Mucosa of descending colon (tissue), 3 donors: ENCODE measurements around the gene CASK. TPM values are rescaled to one million over a fixed set of nuclear protein-coding genes. Genes with fewer than 3 reads are reported as not detected.
A peak's percentile ranks its signal among the peaks of the same experiment; 100 is the strongest.

ENCODE experiments used
- ATAC-seq: fragments of 200-7000 bp; cut with Tn5 transposase; one replicate; pipeline ENCODE4 v1.9.1; 2020; ENCODE audit warnings: mild to moderate bottlenecking, moderate library complexity
- DNase-seq, 3 donors: peaks; one replicate each; pipeline ENCODE4 v3.0.0-alpha.2; 2020
- H3K36me3 ChIP-seq: fragments of 200-600 bp; one replicate; pipeline ENCODE4 v1.8.0; 2021; ENCODE audit warnings: low read depth, mild to moderate bottlenecking
- H3K4me1 ChIP-seq: fragments of 200-600 bp; one replicate; pipeline ENCODE4 v1.8.0; 2021; ENCODE audit warnings: low read depth, mild to moderate bottlenecking
- H3K4me3 ChIP-seq: fragments of 200-600 bp; one replicate; pipeline ENCODE4 v1.8.0; 2021; ENCODE audit warnings: mild to moderate bottlenecking
- H3K9me3 ChIP-seq: fragments of 200-600 bp; one replicate; pipeline ENCODE4 v1.8.0; 2021; ENCODE audit warnings: mild to moderate bottlenecking
- CTCF ChIP-seq: fragments of 200-600 bp; IDR thresholded peaks from one replicate; pipeline ENCODE4 v1.8.0; 2022; ENCODE audit warnings: antibody characterized with exemption, mild to moderate bottlenecking
- intact Hi-C, 2 donors: fragments of 100-400 bp; cut with DNase I in 1 of 2; cut with micrococcal nuclease in 1 of 2; formaldehyde crosslinking; loops; one replicate each; pipeline versions ENCODE4 v1.11.0 to v1.11.1; 2022; cut with DNase I, micrococcal nuclease
- total RNA-seq, 3 donors: library from RNA; stranded (reverse); fragmentation: NEBNext Ultra II Directional in 2 of 3; extraction: Animal tissue kit (Norgen Biotek cat#: 25700) in 2 of 3; gene quantifications; one replicate each; pipeline versions ENCODE4 v1.2.1 to v1.2.4, GENCODE V29; 2021 to 2023
- donor health status: DM: no; HTN: no; CAD: no; lungs with moderate emphysema.
- donor health status: DM: no; HTN: no; CAD: no.
- donor health status: DM: no; HTN: yes; CAD: no.

Gene CASK
- total RNA-seq, 3 donors from 2014 or later, result 50.6 to 108 (median 83.3) TPM

GRCh38 chrX:41711021-41711667 lies 212.2 kb downstream of the CASK start:
- no peak for TF ChIP-seq CTCF
- no peak for ATAC-seq
- H3K9me3 ChIP-seq, result no peaks in the 10 kb centered on the region
- no peaks in the 10 kb centered on the region for H3K36me3 ChIP-seq
- H3K4me1 ChIP-seq, result no peaks in the 10 kb centered on the region
- DNase-seq, result no peak
- no peak overlapping the region for H3K4me3 ChIP-seq
- intact Hi-C loops, result no loop called here

- intact Hi-C loops, result no loop called here
- no peak overlapping the region for H3K4me3 ChIP-seq
- no peaks in the 10 kb centered on the region for H3K4me1 ChIP-seq
- H3K36me3 ChIP-seq, result no peaks in the 10 kb centered on the region
- no peak for ATAC-seq
- DNase-seq, result no peak
- H3K9me3 ChIP-seq, result no peaks in the 10 kb centered on the region
- no peak for TF ChIP-seq CTCF
Observed at GRCh38 chrX:41708486-41708885, 214.9 kb downstream of the CASK start.

- intact Hi-C loops, result no loop called here
- no peak for TF ChIP-seq CTCF
- no peaks in the 10 kb centered on the region for H3K36me3 ChIP-seq
- no peak for DNase-seq
- no peak overlapping the region for H3K4me3 ChIP-seq
- ATAC-seq, result no peak
- no peaks in the 10 kb centered on the region for H3K9me3 ChIP-seq
- no peaks in the 10 kb centered on the region for H3K4me1 ChIP-seq
Observed at GRCh38 chrX:41707218-41707617, 216.1 kb downstream of the CASK start.

GRCh38 chrX:41705680-41706374 lies 217.5 kb downstream of the CASK start:
- TF ChIP-seq CTCF, result no peak
- DNase-seq (no peak), ATAC-seq (peak; percentile 54)
- intact Hi-C loops, result no loop called here
- no peaks in the 10 kb centered on the region for H3K9me3 ChIP-seq
- no peaks in the 10 kb centered on the region for H3K36me3 ChIP-seq
- H3K4me3 ChIP-seq, result no peak overlapping the region
- H3K4me1 ChIP-seq, result no peaks in the 10 kb centered on the region

GRCh38 chrX:41705042-41705441 lies 218.3 kb downstream of the CASK start:
- Histone ChIP-seq H3K36me3 (no peaks in the 10 kb centered on the region), H3K4me3 (no peak overlapping the region), H3K9me3 (no peaks in the 10 kb centered on the region), H3K4me1 (no peaks in the 10 kb centered on the region)
- DNase-seq, result no peak
- TF ChIP-seq CTCF, result no peak
- ATAC-seq, result no peak
- intact Hi-C loops, result no loop called here
